ENCODE measurements around the gene MNT. TPM values are rescaled to one million over a fixed set of nuclear protein-coding genes. Genes with fewer than 3 reads are reported as not detected.

MNT gene
- total RNA-seq, 1 donor from 2014 or later: 3.2 TPM

GRCh38 chr17:2363851-2364762 is 36.8 kb downstream of the MNT start:
- DNase-seq (ENCODE audit: low read depth, low spot score): no peak

GRCh38 chr17:2363318-2363717 is 37.5 kb downstream of the MNT start:
- no peak for DNase-seq (ENCODE audit: low read depth, low spot score)

- DNase-seq (ENCODE audit: low read depth, low spot score): no peak
Observed at GRCh38 chr17:2362881-2363280, 38.0 kb downstream of the MNT start.

GRCh38 chr17:2362416-2362815 is 38.4 kb downstream of the MNT start:
- no peak for DNase-seq (ENCODE audit: low read depth, low spot score)

GRCh38 chr17:2362016-2362415 is 38.8 kb downstream of the MNT start:
- DNase-seq (ENCODE audit: low read depth, low spot score): no peak

GRCh38 chr17:2361010-2361760 is 39.7 kb downstream of the MNT start:
- DNase-seq (ENCODE audit: low read depth, low spot score): no peak

- DNase-seq (ENCODE audit: low read depth, low spot score): no peak
Observed at GRCh38 chr17:2357931-2358434, 42.9 kb downstream of the MNT start.

- no peak for DNase-seq (ENCODE audit: low read depth, low spot score)
Observed at GRCh38 chr17:2357237-2357636, 43.6 kb downstream of the MNT start.

GRCh38 chr17:2354311-2354710 is 46.5 kb downstream of the MNT start:
- no peak for DNase-seq (ENCODE audit: low read depth, low spot score)

- no peak for DNase-seq (ENCODE audit: low read depth, low spot score)
Observed at GRCh38 chr17:2351269-2351668, 49.6 kb downstream of the MNT start.

GRCh38 chr17:2347805-2348685 is 52.8 kb downstream of the MNT start:
- DNase-seq (ENCODE audit: low read depth, low spot score): no peak

- no peak for DNase-seq (ENCODE audit: low read depth, low spot score)
Observed at GRCh38 chr17:2346475-2346874, 54.4 kb downstream of the MNT start.

- DNase-seq (ENCODE audit: low read depth, low spot score): no peak
Observed at GRCh38 chr17:2344528-2344927, 56.3 kb downstream of the MNT start.

- DNase-seq (ENCODE audit: low read depth, low spot score): no peak
Observed at GRCh38 chr17:2343421-2343820, 57.4 kb downstream of the MNT start.

GRCh38 chr17:2338315-2338657 is 62.6 kb downstream of the MNT start:
- no peak for DNase-seq (ENCODE audit: low read depth, low spot score)

- no peak for DNase-seq (ENCODE audit: low read depth, low spot score)
Observed at GRCh38 chr17:2337544-2338314, 63.1 kb downstream of the MNT start.

GRCh38 chr17:2336852-2337543 is 63.9 kb downstream of the MNT start, which contains the start of gene SGSM2:
Gene SGSM2, plus strand, starts transcription at chr17:2337501. Its CDS starts 188 bp downstream, at chr17:2337689.
- no peak for DNase-seq (ENCODE audit: low read depth, low spot score)

GRCh38 chr17:2336215-2336851 is 64.5 kb downstream of the MNT start, which contains the start of gene TSR1:
Gene TSR1, minus strand, starts transcription at chr17:2336457. Its CDS starts 30 bp downstream, at chr17:2336427.
- DNase-seq (ENCODE audit: low read depth, low spot score): no peak

- DNase-seq (ENCODE audit: low read depth, low spot score): no peak
Observed at GRCh38 chr17:2335726-2336214, 65.1 kb downstream of the MNT start.
